GM10266 (cell line): Measurements from ENCODE around the gene NUP50.

Experiments used
- DNase-seq: peaks from one replicate; pipeline ENCODE4 v3.0.0; 2012; ENCODE audit errors: extremely low spot score
- TF ChIP-seq, protein P1 (sequence below): IDR thresholded peaks from 2 replicates; pipeline ENCODE4 v1.5.1; 2012; ENCODE audit warnings: mild to moderate bottlenecking, low read depth; ENCODE audit not compliant: control insufficient read depth, insufficient read depth; ENCODE audit errors: missing control alignments

The NUP50 gene

DNA sequence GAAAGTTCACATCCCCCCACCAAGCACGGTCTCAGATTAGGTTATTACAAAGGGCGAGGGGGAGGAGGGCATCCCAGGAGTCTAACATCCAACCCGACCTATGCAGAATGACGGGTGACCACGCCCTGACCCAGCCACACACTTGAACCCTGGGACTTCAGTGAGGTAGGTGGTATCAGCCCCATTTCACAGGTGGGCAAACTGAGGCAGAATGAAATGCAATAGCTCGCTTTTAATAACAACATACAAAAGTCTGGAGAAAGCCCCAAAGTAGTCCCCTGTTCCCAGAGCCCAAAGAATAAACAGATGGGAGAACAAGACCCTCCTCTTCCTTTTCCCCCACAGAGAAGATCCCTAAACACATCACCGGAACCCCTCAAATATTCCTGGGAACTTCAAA, 31.9 kb downstream of the NUP50 start:
- TF ChIP-seq, protein P1, sequence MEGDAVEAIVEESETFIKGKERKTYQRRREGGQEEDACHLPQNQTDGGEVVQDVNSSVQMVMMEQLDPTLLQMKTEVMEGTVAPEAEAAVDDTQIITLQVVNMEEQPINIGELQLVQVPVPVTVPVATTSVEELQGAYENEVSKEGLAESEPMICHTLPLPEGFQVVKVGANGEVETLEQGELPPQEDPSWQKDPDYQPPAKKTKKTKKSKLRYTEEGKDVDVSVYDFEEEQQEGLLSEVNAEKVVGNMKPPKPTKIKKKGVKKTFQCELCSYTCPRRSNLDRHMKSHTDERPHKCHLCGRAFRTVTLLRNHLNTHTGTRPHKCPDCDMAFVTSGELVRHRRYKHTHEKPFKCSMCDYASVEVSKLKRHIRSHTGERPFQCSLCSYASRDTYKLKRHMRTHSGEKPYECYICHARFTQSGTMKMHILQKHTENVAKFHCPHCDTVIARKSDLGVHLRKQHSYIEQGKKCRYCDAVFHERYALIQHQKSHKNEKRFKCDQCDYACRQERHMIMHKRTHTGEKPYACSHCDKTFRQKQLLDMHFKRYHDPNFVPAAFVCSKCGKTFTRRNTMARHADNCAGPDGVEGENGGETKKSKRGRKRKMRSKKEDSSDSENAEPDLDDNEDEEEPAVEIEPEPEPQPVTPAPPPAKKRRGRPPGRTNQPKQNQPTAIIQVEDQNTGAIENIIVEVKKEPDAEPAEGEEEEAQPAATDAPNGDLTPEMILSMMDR, result no peak
- DNase-seq, result no peak

- TF ChIP-seq, protein P1, result no peak
- no peak for DNase-seq
Measured at GRCh38 chr22:45196308-45196707, 32.6 kb downstream of the NUP50 start.

GRCh38 chr22:45196926-45197605, 33.3 kb downstream of the NUP50 start:
- TF ChIP-seq, protein P1, result no peak

DNA sequence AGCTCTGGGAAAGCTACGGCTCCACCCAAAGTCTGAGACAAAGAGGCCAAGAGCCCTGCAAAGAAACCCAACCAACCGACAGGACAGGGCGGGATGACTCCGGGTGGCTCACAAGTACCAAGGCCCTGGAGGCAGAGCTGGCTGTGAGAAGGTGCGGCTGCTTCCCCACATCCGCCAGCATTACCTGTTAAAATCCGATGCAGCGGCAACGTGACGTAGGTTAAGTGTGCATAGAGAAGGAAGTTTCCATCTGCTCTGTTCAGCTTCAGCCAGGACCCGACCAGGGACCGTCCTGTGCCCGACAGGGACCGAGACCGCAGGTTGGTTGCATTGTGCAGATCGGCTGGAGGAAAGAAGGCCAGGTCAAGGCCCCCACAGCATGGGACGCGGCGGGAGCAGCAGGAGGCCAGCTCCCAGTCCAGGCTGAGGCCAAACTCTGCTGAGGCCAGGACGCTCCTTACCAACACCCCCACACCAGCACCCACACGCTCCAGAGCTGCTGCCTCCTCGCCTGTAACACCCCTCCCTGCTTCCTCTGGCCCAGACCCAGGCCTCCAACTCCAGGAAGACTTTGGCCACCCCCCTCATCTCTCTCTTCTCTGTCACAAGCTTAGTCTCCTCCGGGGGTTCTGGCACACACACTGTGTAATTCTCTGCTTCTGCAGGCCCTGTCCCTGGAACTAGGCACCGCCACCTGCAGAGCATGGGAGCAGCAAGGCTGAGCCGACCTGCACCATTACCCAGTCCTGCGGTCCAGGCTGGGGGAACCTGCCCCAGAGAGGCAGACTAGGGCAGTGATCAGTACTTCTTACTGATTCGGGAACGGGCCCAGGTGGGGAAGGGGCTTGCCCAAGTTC, 34.1 kb downstream of the NUP50 start:
- no peak for DNase-seq
- TF ChIP-seq, protein P1, result no peak

More at GRCh38 chr22:45196926-45197605, 33.3 kb downstream of the NUP50 start:
- no peak for DNase-seq

DNA sequence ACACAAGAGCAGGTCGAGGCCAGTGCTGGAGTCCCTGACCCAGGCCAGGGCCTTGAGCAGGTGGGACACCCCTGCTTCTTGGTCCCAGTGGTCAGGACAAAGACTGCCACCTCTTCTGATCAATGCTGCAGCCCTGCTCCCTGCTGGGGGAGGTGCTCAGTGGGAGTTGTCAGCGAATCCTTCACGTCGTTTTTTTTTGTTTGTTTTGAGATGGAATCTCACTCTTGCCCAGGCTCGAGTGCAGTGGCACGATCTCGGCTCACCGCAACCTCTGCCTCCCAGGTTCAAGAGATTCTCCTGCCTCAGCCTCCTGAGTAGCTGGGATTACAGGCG, 34.7 kb downstream of the NUP50 start:
- TF ChIP-seq, protein P1, result no peak
- DNase-seq, result no peak

- TF ChIP-seq, protein P1, result no peak
- no peak for DNase-seq
Measured at GRCh38 chr22:45199723-45200122, 36.0 kb downstream of the NUP50 start.

GRCh38 chr22:45200230-45200629, 36.5 kb downstream of the NUP50 start:
- DNase-seq, result no peak
- TF ChIP-seq, protein P1, result no peak
